ENCODE measurements around the gene PRXL2C. TPM values are rescaled to one million over a fixed set of nuclear protein-coding genes. Genes with fewer than 3 reads are reported as not detected.

The PRXL2C gene
- total and polyA plus RNA-seq, 9 of the 15 experiments (the other 6 are each of a cell fraction or from before 2014, with no cell fraction given): 3.6 to 15.3 (median 10.6) TPM

DNA sequence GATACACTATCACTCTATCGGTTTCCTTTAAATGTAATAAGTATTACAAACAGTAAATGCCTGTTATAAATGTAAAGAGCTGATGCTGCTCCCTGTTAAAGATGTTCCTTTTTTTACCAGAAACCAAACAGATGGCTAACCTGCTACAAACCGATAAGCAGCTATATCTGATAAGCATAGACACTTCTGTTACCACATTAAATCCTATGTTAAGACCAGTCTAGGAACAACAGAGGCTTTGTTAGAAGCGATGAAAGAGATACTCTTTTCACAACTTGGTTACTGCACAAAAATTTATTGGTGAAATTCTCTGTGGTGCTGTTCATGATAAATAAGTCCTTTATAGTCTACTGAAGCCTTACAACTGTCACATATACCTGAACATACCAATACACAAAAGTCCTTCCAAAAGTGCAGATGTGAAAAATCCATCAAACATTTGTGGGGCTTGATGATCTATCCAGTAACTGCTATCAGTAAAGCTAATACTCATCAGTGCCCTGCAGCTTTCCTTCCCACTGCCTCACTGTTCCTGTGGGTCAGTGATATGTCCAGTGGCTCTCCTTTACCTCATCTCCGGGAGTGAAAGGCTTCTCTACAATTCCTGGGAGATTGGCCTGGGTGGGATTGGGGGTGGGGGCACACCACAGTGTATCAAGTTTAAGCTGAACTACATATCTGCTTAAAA lies 25.8 kb upstream of the PRXL2C start (continued):
- TF ChIP-seq TEAD1 (CRISPR knock-in tag; IDR thresholded peaks at IDR 0.05) (no peak), NR2C1 (IDR thresholded peaks at IDR 0.05) (no peak), NR2C1 (tag; IDR thresholded peaks at IDR 0.05) (no peak), SREBF2 (CRISPR knock-in tag; IDR thresholded peaks at IDR 0.05) (no peak), CBFA2T3 (IDR thresholded peaks at IDR 0.05) (peak; percentile 93), NCOA6 (IDR thresholded peaks at IDR 0.05) (no peak), PYGO2 (tag; IDR thresholded peaks at IDR 0.05) (no peak), RHOXF2B (CRISPR knock-in tag; conservative IDR thresholded peaks at IDR 0.05) (no peak), NFIX (CRISPR knock-in tag; IDR thresholded peaks at IDR 0.05; ENCODE audit: low read depth) (no peak), NBN (IDR thresholded peaks at IDR 0.05; ENCODE audit: low read depth) (peak; percentile 49; the same call in 1 of the 2 replicates), HSF4 (CRISPR knock-in tag; IDR thresholded peaks at IDR 0.05; ENCODE audit: borderline replicate concordance) (no peak), L3MBTL2 (IDR thresholded peaks at IDR 0.05) (no peak), ZNF274 (IDR thresholded peaks at IDR 0.05; ENCODE audit: borderline replicate concordance, low read depth, low read length) (no peak), POU5F1 (IDR thresholded peaks at IDR 0.05; ENCODE audit: borderline replicate concordance, low read depth, low read length, partially characterized antibody) (no peak), IFI16 (CRISPR knock-in tag; IDR thresholded peaks at IDR 0.05) (no peak), NFIC (IDR thresholded peaks at IDR 0.05) (peak; percentile 71), POLR3A (IDR thresholded peaks at IDR 0.05; ENCODE audit: borderline replicate concordance, extremely low read depth, insufficient read depth, insufficient read length) (no peak), THRAP3 (IDR thresholded peaks at IDR 0.05; ENCODE audit: borderline replicate concordance) (no peak), SMAD3 (CRISPR knock-in tag; conservative IDR thresholded peaks at IDR 0.05) (no peak), MEIS2 (IDR thresholded peaks at IDR 0.05; ENCODE audit: partially characterized antibody) (peak; percentile 89), MTA1 (IDR thresholded peaks at IDR 0.05; ENCODE audit: borderline replicate concordance) (peak; percentile 75; the same call in 1 of the 2 replicates), POLR3G (IDR thresholded peaks at IDR 0.05; ENCODE audit: extremely low read depth, insufficient read length, insufficient replicate concordance) (no peak), ZFP36 (IDR thresholded peaks at IDR 0.05; ENCODE audit: low read depth, low read length, partially characterized antibody) (no peak), MECOM (CRISPR knock-in tag; IDR thresholded peaks at IDR 0.05) (peak; percentile 85), ARID3A (IDR thresholded peaks at IDR 0.05; ENCODE audit: borderline replicate concordance, low read depth, low read length) (no peak)
- TF ChIP-seq, protein P1, sequence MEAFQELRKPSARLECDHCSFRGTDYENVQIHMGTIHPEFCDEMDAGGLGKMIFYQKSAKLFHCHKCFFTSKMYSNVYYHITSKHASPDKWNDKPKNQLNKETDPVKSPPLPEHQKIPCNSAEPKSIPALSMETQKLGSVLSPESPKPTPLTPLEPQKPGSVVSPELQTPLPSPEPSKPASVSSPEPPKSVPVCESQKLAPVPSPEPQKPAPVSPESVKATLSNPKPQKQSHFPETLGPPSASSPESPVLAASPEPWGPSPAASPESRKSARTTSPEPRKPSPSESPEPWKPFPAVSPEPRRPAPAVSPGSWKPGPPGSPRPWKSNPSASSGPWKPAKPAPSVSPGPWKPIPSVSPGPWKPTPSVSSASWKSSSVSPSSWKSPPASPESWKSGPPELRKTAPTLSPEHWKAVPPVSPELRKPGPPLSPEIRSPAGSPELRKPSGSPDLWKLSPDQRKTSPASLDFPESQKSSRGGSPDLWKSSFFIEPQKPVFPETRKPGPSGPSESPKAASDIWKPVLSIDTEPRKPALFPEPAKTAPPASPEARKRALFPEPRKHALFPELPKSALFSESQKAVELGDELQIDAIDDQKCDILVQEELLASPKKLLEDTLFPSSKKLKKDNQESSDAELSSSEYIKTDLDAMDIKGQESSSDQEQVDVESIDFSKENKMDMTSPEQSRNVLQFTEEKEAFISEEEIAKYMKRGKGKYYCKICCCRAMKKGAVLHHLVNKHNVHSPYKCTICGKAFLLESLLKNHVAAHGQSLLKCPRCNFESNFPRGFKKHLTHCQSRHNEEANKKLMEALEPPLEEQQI (IDR thresholded peaks at IDR 0.05): peak; percentile 63
- TF ChIP-seq, protein P2, sequence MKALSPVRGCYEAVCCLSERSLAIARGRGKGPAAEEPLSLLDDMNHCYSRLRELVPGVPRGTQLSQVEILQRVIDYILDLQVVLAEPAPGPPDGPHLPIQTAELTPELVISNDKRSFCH (CRISPR knock-in tag; IDR thresholded peaks at IDR 0.05): no peak
- TF ChIP-seq, protein P2 (tag; IDR thresholded peaks at IDR 0.05): no peak
